ENCODE measurements around the gene RHNO1. TPM values are rescaled to one million over a fixed set of nuclear protein-coding genes. Genes with fewer than 3 reads are reported as not detected.

Gene RHNO1
- total and polyA plus RNA-seq, 2 donors (not counting 3 experiments of a cell fraction or from before 2014, with no cell fraction given) = 33.8 to 35.2 TPM

DNA sequence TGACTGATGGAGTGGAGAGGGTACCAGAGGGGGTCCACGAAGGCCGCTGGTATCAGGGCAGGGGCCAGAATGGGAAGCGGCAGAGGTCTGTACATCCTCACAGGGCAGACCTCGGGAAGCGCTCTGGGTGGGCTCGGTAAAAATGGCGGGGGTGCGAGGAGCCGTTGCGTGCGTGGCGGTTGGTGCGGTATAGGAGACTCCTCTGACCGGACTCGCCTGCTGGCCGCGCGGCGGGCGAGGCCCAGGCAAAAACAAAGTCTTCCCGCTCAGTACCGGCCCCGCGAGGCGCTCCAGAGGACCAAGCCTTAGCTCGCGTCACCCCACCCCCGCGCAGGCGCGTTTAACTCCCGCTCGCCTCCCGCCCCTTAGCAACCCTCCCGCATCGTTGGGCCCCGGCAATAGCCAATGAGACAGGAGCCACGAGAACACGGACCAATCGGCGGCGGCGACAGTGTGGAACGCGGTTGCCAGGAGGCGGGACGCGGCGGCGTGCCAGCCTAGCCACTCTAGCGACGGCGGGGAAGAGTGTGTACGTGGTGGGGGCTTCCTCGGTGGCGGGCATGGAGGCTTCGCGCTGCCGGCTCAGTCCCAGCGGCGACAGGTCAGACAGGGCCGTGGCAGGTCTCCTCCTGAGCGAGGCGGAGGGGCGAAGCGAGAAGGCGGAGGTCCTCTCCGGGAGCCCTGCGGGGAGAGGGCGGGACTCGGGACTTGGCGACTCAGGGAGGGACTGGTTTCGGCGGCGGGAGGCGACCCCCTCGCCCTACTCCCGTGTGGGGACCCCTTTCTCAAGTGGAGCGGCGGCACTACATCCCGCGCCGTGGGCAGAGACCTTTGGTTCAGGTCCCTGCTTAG lies 13.6 kb downstream of the RHNO1 start, which contains the start of gene TULP3:
Gene TULP3, plus strand, starts transcription at position 504 of the 852 bp plus-strand sequence. Its CDS starts 57 bp downstream, at position 561.
- peak within 1 kb of the TSS; percentile 32 to 76 (median 75) for H3K4me3 ChIP-seq (replicated peaks in 1 of 3; ENCODE audit: insufficient read depth in 1 of 3, low read depth in 1 of 3, low read length in 3 of 3)
- peaks cover 22% of the 10 kb centered on the region for H3K79me2 ChIP-seq (ENCODE audit: control insufficient read depth, insufficient read depth, low read length)
- dilution Hi-C loops (cut with MboI; ENCODE audit: extremely low pct_ligation_motif_present, low sequenced_read_pairs) = no loop called here
- no peaks in the 10 kb centered on the region for H4K20me1 ChIP-seq (replicated peaks; ENCODE audit: control insufficient read depth, extremely low read depth, insufficient read depth, low read length)
- DNase-seq (ENCODE audit: low read depth, low spot score) (peak; percentile 99), FAIRE-seq (peak; percentile 94)
- no peaks in the 10 kb centered on the region for H3K27me3 ChIP-seq (ENCODE audit: control insufficient read depth in 2 of 2, insufficient read depth in 2 of 2, low read length in 2 of 2)
- no TSS peak for BruUV-seq (replicated peaks)
- H3K27ac ChIP-seq (ENCODE audit: insufficient read depth, low read depth, low read length) = peak within 1 kb of the TSS; percentile 59
- H3K9me1 ChIP-seq (replicated peaks; ENCODE audit: control insufficient read depth, extremely low read depth, insufficient read depth, low read length) = no peaks in the 10 kb centered on the region
- POLR2A ChIA-PET = interaction anchor here (1.3 kb wide), 2 partner anchors 14 to 144 kb away, joined by 4 to 5 read pairs; partner anchors contain the start of genes FOXM1 and RHNO1
- peaks cover 11% of the 10 kb centered on the region for H3K4me1 ChIP-seq (ENCODE audit: control insufficient read depth, extremely low read depth, insufficient read depth, low read length)
- peaks cover 3% of the 10 kb centered on the region in 2 experiments for H3K36me3 ChIP-seq (ENCODE audit: control insufficient read depth in 2 of 2, extremely low read depth in 1 of 2, insufficient read depth in 2 of 2, low read length in 2 of 2)
- no peaks in the 10 kb centered on the region for H3K9me3 ChIP-seq (replicated peaks; ENCODE audit: control insufficient read depth, insufficient read depth, low read length)
- TF ChIP-seq MYC (IDR thresholded peaks at IDR 0.05; ENCODE audit: low read depth, low read length) (no peak), GATA2 (IDR thresholded peaks at IDR 0.05; ENCODE audit: insufficient read depth, insufficient read length, low read depth, low read length) (no peak), POLR2AphosphoS5 (IDR thresholded peaks at IDR 0.05; ENCODE audit: insufficient read depth, low read depth, low read length) (peak; percentile 84), POLR2A (IDR thresholded peaks at IDR 0.05; ENCODE audit: low read depth, low read length) (peak; percentile 86)
- TF ChIP-seq, protein P1, sequence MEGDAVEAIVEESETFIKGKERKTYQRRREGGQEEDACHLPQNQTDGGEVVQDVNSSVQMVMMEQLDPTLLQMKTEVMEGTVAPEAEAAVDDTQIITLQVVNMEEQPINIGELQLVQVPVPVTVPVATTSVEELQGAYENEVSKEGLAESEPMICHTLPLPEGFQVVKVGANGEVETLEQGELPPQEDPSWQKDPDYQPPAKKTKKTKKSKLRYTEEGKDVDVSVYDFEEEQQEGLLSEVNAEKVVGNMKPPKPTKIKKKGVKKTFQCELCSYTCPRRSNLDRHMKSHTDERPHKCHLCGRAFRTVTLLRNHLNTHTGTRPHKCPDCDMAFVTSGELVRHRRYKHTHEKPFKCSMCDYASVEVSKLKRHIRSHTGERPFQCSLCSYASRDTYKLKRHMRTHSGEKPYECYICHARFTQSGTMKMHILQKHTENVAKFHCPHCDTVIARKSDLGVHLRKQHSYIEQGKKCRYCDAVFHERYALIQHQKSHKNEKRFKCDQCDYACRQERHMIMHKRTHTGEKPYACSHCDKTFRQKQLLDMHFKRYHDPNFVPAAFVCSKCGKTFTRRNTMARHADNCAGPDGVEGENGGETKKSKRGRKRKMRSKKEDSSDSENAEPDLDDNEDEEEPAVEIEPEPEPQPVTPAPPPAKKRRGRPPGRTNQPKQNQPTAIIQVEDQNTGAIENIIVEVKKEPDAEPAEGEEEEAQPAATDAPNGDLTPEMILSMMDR (IDR thresholded peaks at IDR 0.05; ENCODE audit: extremely low read depth in 1 of 2, insufficient read depth in 1 of 2, low read depth in 1 of 2, low read length in 2 of 2) = peak in 1 of 2 donors; percentile 18
- peak within 1 kb of the TSS; percentile 80 for H3K9ac ChIP-seq (replicated peaks; ENCODE audit: extremely low read depth, insufficient read depth, low read length)
- H2AFZ ChIP-seq (ENCODE audit: low read depth, low read length) = peak within 1 kb of the TSS; percentile 92
- intact Hi-C loops (cut with micrococcal nuclease) = loop anchor here (1.0 kb wide), 3 partner anchors 13 to 74 kb away; partner anchors contain the start of genes FOXM1 and RHNO1
- peak within 1 kb of the TSS; percentile 68 for H3K4me2 ChIP-seq (ENCODE audit: insufficient read depth, low read length)
- CTCF ChIA-PET = interaction anchor here (0.6 to 3.6 kb wide), 9 partner anchors 13 to 151 kb away, joined by 3 to 18 read pairs (median 5); partner anchors contain the start of genes FOXM1 and RHNO1

Data from endothelial cell of umbilical vein (primary cell).